ENCODE measurements around the gene MINDY4. TPM values are rescaled to one million over a fixed set of nuclear protein-coding genes. Genes with fewer than 3 reads are reported as not detected.

Gene MINDY4
- total RNA-seq, 1 experiment from 2014 or later, result 9.2 TPM

GRCh38 chr7:30927040-30927439 lies 155.8 kb downstream of the MINDY4 start:
- H3K4me3 Mint-ChIP-seq (ENCODE audit: unreplicated experiment), result no peak overlapping the region
- no peak for DNase-seq (ENCODE audit: unreplicated experiment)
- H3K36me3 Mint-ChIP-seq (ENCODE audit: insufficient read depth, unreplicated experiment), result no peaks in the 10 kb centered on the region
- no peak overlapping the region for H3K27ac Mint-ChIP-seq (ENCODE audit: low read depth, unreplicated experiment)
- intact Hi-C loops (cut with micrococcal nuclease), result no loop called here
- ChIA-PET CTCF (interaction anchor here (1.5 to 1.7 kb wide), 2 partner anchors 12 to 57 kb away, joined by 5 to 9 read pairs; no protein-coding TSS in a partner anchor), POLR2A (no interaction called here)
- H3K27me3 Mint-ChIP-seq (ENCODE audit: insufficient read depth, unreplicated experiment), result peaks cover 12% of the 10 kb centered on the region
- no peaks in the 10 kb centered on the region for H3K4me1 Mint-ChIP-seq (ENCODE audit: insufficient read depth, unreplicated experiment)
- H3K9me3 Mint-ChIP-seq (ENCODE audit: unreplicated experiment), result no peaks in the 10 kb centered on the region
- BruUV-seq (replicated peaks), result no TSS peak
- no peak for TF ChIP-seq CTCF (IDR thresholded peaks at IDR 0.05; ENCODE audit: unreplicated experiment)

GRCh38 chr7:30927559-30927958 lies 156.3 kb downstream of the MINDY4 start:
- Mint-ChIP-seq H3K9me3 (ENCODE audit: unreplicated experiment) (no peaks in the 10 kb centered on the region), H3K4me1 (ENCODE audit: insufficient read depth, unreplicated experiment) (no peaks in the 10 kb centered on the region), H3K27ac (ENCODE audit: low read depth, unreplicated experiment) (no peak overlapping the region), H3K4me3 (ENCODE audit: unreplicated experiment) (no peak overlapping the region), H3K27me3 (ENCODE audit: insufficient read depth, unreplicated experiment) (peaks cover 12% of the 10 kb centered on the region), H3K36me3 (ENCODE audit: insufficient read depth, unreplicated experiment) (no peaks in the 10 kb centered on the region)
- no peak for TF ChIP-seq CTCF (IDR thresholded peaks at IDR 0.05; ENCODE audit: unreplicated experiment)
- no TSS peak for BruUV-seq (replicated peaks)
- DNase-seq (ENCODE audit: unreplicated experiment), result no peak
- POLR2A ChIA-PET, result no interaction called here
- CTCF ChIA-PET, result interaction anchor here (1.5 to 1.7 kb wide), 2 partner anchors 11 to 57 kb away, joined by 5 to 9 read pairs; no protein-coding TSS in a partner anchor
- intact Hi-C loops (cut with micrococcal nuclease), result no loop called here

GRCh38 chr7:30928254-30928872 lies 157.1 kb downstream of the MINDY4 start:
- no peaks in the 10 kb centered on the region for H3K9me3 Mint-ChIP-seq (ENCODE audit: unreplicated experiment)
- H3K27me3 Mint-ChIP-seq (ENCODE audit: insufficient read depth, unreplicated experiment), result peaks cover 12% of the 10 kb centered on the region
- DNase-seq (ENCODE audit: unreplicated experiment), result no peak
- no peak overlapping the region for H3K27ac Mint-ChIP-seq (ENCODE audit: low read depth, unreplicated experiment)
- POLR2A ChIA-PET, result interaction anchor here (0.6 kb wide), 1 partner anchor 141 kb away, joined by 3 read pairs; no protein-coding TSS in a partner anchor
- BruUV-seq (replicated peaks), result no TSS peak
- H3K4me3 Mint-ChIP-seq (ENCODE audit: unreplicated experiment), result no peak overlapping the region
- H3K4me1 Mint-ChIP-seq (ENCODE audit: insufficient read depth, unreplicated experiment), result no peaks in the 10 kb centered on the region
- CTCF ChIA-PET, result interaction anchor here (1.7 kb wide), 1 partner anchor 10 kb away, joined by 9 read pairs; no protein-coding TSS in a partner anchor
- intact Hi-C loops (cut with micrococcal nuclease), result no loop called here
- no peaks in the 10 kb centered on the region for H3K36me3 Mint-ChIP-seq (ENCODE audit: insufficient read depth, unreplicated experiment)
- TF ChIP-seq CTCF (IDR thresholded peaks at IDR 0.05; ENCODE audit: unreplicated experiment), result no peak

- BruUV-seq (replicated peaks), result no TSS peak
- Mint-ChIP-seq H3K9me3 (ENCODE audit: unreplicated experiment) (no peaks in the 10 kb centered on the region), H3K4me3 (ENCODE audit: unreplicated experiment) (no peak overlapping the region), H3K27me3 (ENCODE audit: insufficient read depth, unreplicated experiment) (peaks cover 12% of the 10 kb centered on the region), H3K36me3 (ENCODE audit: insufficient read depth, unreplicated experiment) (no peaks in the 10 kb centered on the region), H3K4me1 (ENCODE audit: insufficient read depth, unreplicated experiment) (no peaks in the 10 kb centered on the region), H3K27ac (ENCODE audit: low read depth, unreplicated experiment) (no peak overlapping the region)
- DNase-seq (ENCODE audit: unreplicated experiment), result no peak
- CTCF ChIA-PET, result interaction anchor here (0.6 to 3.4 kb wide), 5 partner anchors 9 to 192 kb away, joined by 3 to 21 read pairs (median 4); no protein-coding TSS in a partner anchor
- intact Hi-C loops (cut with micrococcal nuclease), result no loop called here
- POLR2A ChIA-PET, result interaction anchor here (0.5 kb wide), 1 partner anchor 322 kb away, joined by 3 read pairs; no protein-coding TSS in a partner anchor
- TF ChIP-seq CTCF (IDR thresholded peaks at IDR 0.05; ENCODE audit: unreplicated experiment), result no peak
Measured at GRCh38 chr7:30929686-30930085, 158.5 kb downstream of the MINDY4 start.

All from MCF 10A (cell line).